Subcutaneous adipose tissue (tissue), 4 donors: ENCODE data around the gene TRIM33. TPM values are rescaled to one million over a fixed set of nuclear protein-coding genes. Genes with fewer than 3 reads are reported as not detected.

ENCODE experiments used
- CTCF ChIP-seq: fragments of 450-650 bp; IDR thresholded peaks from one replicate; pipeline ENCODE4 v1.5.1; 2016; ENCODE audit warnings: low read depth, mild to moderate bottlenecking, control low read depth, antibody characterized with exemption, moderate library complexity
- total RNA-seq, 4 donors: library from RNA; depleted of rRNA; stranded (reverse); fragments of >200 nt; gene quantifications; one replicate each; pipeline ENCODE4 v1.1.0, GENCODE V29; 2016

Gene TRIM33
- total RNA-seq, 4 donors from 2014 or later: 36.2 to 44.3 (median 38.7) TPM

DNA sequence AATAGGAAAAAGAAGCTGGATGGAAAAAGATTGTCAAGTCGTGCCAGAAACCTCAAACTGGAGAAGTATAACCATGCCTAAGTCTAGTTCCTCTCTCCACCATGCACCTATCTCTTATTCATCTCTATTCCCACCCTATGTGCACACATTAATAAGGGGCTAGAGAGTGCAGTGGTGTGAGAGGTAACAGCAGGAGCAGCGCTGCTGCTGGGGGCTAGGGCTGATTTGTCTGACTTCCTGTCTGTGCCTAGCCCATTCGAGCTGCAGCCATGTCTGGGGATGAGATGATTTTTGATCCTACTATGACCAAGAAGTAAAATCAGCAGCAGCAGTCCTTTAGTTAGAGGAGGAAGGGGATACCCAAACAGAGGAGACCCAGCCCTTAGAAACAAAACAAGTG, 43.0 kb downstream of the TRIM33 start:
- no peak for TF ChIP-seq CTCF

DNA sequence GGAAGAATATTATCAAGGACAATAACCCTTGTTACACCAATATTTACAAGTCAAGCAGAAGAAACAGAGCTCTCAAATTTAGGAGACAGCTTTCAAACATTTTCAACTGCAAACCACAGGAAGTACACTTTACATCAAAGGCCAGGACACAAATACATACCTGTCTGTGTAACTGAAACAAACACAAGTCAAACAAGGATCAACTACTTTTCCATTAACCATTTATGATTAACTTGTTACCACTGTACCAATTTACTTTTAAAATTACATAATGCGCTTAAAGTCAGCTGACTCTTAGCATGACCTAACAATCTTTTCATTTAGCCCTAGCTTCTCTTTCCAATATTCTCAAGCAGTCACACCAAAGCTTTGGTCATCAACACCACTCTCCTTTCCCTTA, 43.5 kb downstream of the TRIM33 start:
- no peak for TF ChIP-seq CTCF

GRCh38 chr1:114466334-114467014, 44.5 kb downstream of the TRIM33 start:
- TF ChIP-seq CTCF: no peak

DNA sequence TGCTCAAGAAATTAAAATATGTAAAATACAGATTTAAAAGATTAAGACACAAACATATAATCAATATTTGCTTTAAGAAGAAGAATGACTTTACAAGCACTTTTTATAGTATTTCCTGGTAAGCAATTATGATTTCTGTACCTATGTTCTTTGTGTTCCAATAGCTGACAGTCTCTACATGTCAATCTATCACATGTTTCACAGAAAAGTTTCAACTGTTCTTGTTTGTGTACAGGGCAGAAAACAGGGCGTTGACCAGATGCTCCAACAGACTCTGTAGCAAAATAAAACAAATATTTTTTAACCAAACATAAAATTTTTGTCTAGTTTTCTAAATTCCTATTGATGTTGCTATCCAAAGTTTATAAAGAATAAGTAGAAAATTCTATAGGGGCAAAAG, 48.0 kb downstream of the TRIM33 start:
- TF ChIP-seq CTCF: no peak

- no peak for TF ChIP-seq CTCF
Observed at GRCh38 chr1:114462341-114462740, 48.7 kb downstream of the TRIM33 start.

- TF ChIP-seq CTCF: no peak
Observed at GRCh38 chr1:114458237-114458777, 52.7 kb downstream of the TRIM33 start.

DNA sequence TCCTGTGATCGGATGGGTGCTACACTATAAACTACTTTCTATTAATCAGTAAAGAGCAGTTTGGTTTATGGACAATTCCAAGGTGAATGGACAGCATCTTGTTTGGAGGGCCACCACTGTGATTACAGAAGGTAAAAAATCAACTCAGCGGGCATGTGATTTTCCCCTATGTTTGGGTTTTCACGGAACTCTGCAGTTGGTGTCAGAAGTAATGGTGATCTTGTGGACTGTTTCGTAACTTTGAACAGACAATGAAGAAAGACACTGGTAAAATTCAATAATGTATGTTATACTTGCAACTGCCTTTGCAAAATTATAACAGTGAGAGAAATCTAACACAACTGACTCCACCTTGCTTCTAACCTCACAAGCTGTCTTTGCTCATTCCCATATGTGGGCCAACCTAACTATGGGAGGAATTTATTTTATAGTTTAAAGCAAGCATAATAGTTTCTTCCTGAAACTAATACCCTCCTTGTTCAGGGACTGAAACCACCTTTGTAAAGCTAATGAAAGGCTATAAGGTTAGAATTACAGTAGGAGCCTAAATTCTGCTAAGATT, 53.2 kb downstream of the TRIM33 start:
- no peak for TF ChIP-seq CTCF
